Hepatocyte (in vitro differentiated cells): ENCODE results near the gene ZNF385B. TPM values are rescaled to one million over a fixed set of nuclear protein-coding genes. Genes with fewer than 3 reads are reported as not detected.

Experiments
- DNase-seq: peaks from one replicate; pipeline ENCODE4 v3.0.0-alpha.2; 2016; ENCODE audit warnings: low spot score
- H2AFZ ChIP-seq: fragments of 200-600 bp; sonication (generic); 2 replicates; pipeline ENCODE4 v1.6.0; 2016; ENCODE audit warnings: antibody characterized with exemption, mild to moderate bottlenecking
- H3K27ac ChIP-seq: fragments of 200-600 bp; sonication (generic); 2 replicates; pipeline ENCODE4 v1.5.1; 2016; ENCODE audit warnings: mild to moderate bottlenecking
- H3K27me3 ChIP-seq: fragments of 200-600 bp; sonication (generic); 2 replicates; pipeline ENCODE4 v1.6.1; 2016
- H3K36me3 ChIP-seq: fragments of 200-600 bp; sonication (generic); replicated peaks from 2 replicates; pipeline ENCODE4 v1.5.1; 2016; ENCODE audit warnings: low read depth; ENCODE audit not compliant: insufficient read depth
- H3K4me1 ChIP-seq: fragments of 200-600 bp; sonication (generic); 2 replicates; pipeline ENCODE4 v1.5.1; 2016; ENCODE audit warnings: mild to moderate bottlenecking, moderate library complexity; ENCODE audit not compliant: insufficient read depth
- H3K4me2 ChIP-seq: fragments of 200-600 bp; sonication (generic); 2 replicates; pipeline ENCODE4 v1.6.0; 2016
- H3K4me3 ChIP-seq: fragments of 200-600 bp; sonication (generic); 2 replicates; pipeline ENCODE4 v1.5.1; 2016; ENCODE audit warnings: mild to moderate bottlenecking
- H3K79me2 ChIP-seq: fragments of 200-600 bp; sonication (generic); 2 replicates; pipeline ENCODE4 v1.6.0; 2017; ENCODE audit warnings: mild to moderate bottlenecking
- H3K9me2 ChIP-seq: fragments of 200-600 bp; sonication (generic); replicated peaks from 2 replicates; pipeline ENCODE4 v1.6.0; 2017; ENCODE audit warnings: mild to moderate bottlenecking; ENCODE audit not compliant: insufficient read depth
- H3K9me3 ChIP-seq: fragments of 200-600 bp; sonication (generic); 2 replicates; pipeline ENCODE4 v1.5.1; 2016; ENCODE audit warnings: low read depth, mild to moderate bottlenecking
- H4K20me1 ChIP-seq: fragments of 200-600 bp; sonication (generic); 2 replicates; pipeline ENCODE4 v1.6.0; 2016; ENCODE audit warnings: mild to moderate bottlenecking; ENCODE audit not compliant: insufficient read depth, poor library complexity, severe bottlenecking
- CTCF ChIP-seq: fragments of 200-600 bp; sonication (generic); IDR thresholded peaks from 2 replicates; pipeline ENCODE4 v1.5.1; 2016; ENCODE audit warnings: antibody characterized with exemption, mild to moderate bottlenecking; ENCODE audit not compliant: poor library complexity
- EZH2 ChIP-seq: fragments of 200-600 bp; sonication (generic); IDR thresholded peaks from 2 replicates; pipeline ENCODE4 v1.6.1; 2016; ENCODE audit warnings: antibody characterized with exemption, mild to moderate bottlenecking, borderline replicate concordance
- EZH2phosphoT487 ChIP-seq: fragments of 200-600 bp; sonication (generic); IDR thresholded peaks from one replicate; pipeline ENCODE4 v1.6.1; 2018; ENCODE audit warnings: antibody characterized with exemption, mild to moderate bottlenecking, low read depth, moderate library complexity; ENCODE audit not compliant: unreplicated experiment, severe bottlenecking
- whole genome bisulfite sequencing: methylation state at CpG from one replicate; pipeline ENCODE4 v1.1.6; 2016; ENCODE audit warnings: low lambda C conversion rate; ENCODE audit errors: missing lambda C conversion rate; 5-methylcytosine and 5-hydroxymethylcytosine counted together
- polyA plus RNA-seq: library from polyadenylated mRNA; unstranded; fragments of >200 nt; fragmentation: Nextera tagmentation; extraction: Ambion mirVana; gene quantifications from 2 replicates; pipeline ENCODE4 v1.2.1, GENCODE V29; 2016
- total RNA-seq: library from RNA; depleted of rRNA; stranded (reverse); fragments of >200 nt; gene quantifications from 2 replicates; pipeline ENCODE4 v1.2.3, GENCODE V29; 2014

ZNF385B gene
- total and polyA plus RNA-seq, 2 experiments from 2014 or later = 1.8 to 2.4 TPM

DNA sequence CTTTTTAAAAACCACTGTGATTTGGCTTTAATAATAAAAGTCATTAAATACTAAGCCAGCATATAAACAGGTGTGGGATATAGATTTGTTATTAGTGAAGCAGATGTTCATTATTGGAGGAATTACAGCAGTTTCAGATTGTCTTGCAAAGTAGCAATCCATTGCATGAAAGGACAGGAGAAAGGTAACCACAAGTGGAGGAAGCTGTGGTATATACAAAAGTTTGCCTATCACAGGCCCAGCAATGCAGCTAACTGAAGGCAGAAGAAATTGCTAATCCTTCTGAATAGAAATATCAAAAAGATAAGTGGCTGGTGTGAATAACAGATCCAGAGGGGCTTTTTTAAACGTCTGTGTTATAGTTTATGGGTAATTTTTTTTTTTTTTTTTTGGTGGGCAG lies 199.4 kb downstream of the ZNF385B start:
- TF ChIP-seq EZH2phosphoT487 (no peak), CTCF (no peak), EZH2 (no peak)
- Histone ChIP-seq H2AFZ (no peak overlapping the region), H4K20me1 (no peaks in the 10 kb centered on the region), H3K27ac (no peak overlapping the region), H3K4me1 (no peaks in the 10 kb centered on the region), H3K27me3 (no peaks in the 10 kb centered on the region), H3K4me3 (no peak overlapping the region), H3K79me2 (no peaks in the 10 kb centered on the region), H3K9me2 (no peaks in the 10 kb centered on the region), H3K9me3 (no peaks in the 10 kb centered on the region), H3K36me3 (no peaks in the 10 kb centered on the region), H3K4me2 (no peak overlapping the region)
- DNase-seq = no peak
- WGBS = 86% methylated on average over 1 of the region's 1 CpG

DNA sequence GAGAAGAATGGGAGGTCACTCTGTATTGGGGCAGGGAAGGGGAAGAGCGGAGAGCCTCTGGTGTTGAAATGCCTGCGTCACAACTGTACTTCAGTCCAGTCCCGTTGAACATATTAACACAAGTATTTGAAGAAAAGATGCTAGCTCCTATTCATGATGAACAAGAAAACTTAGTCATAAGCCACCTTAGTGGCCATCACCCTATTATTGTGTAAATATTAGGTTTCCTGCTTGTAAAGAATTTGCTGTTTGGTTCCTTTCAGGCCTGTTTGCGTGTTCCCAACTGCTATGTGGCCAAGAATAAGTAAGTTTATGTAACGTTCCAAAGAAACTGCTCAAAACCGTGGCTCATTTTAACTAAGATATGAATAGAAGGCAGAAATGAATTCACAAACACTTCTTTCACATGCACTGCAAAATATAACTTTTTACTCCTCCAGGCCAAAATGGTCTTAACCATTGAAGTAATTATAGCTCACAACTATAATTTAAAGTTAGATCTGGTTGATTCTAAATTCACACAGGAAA lies 204.3 kb downstream of the ZNF385B start:
- no peak overlapping the region for H3K4me2 ChIP-seq
- TF ChIP-seq EZH2 (no peak), CTCF (no peak), EZH2phosphoT487 (no peak)
- no peak overlapping the region for H2AFZ ChIP-seq

GRCh38 chr2:179655627-179656026 lies 205.8 kb downstream of the ZNF385B start:
- 63% methylated on average over 2 of the region's 2 CpGs for WGBS
- TF ChIP-seq CTCF = no peak
- no peak overlapping the region for H3K4me2 ChIP-seq

More for the DNA sequence above, 204.3 kb downstream of the ZNF385B start:
- no peak for DNase-seq
- H3K9me2 ChIP-seq = no peaks in the 10 kb centered on the region
- H3K4me3 ChIP-seq = no peak overlapping the region
- WGBS = 97% methylated on average over 6 of the region's 6 CpGs
- no peaks in the 10 kb centered on the region for H3K4me1 ChIP-seq
- no peak overlapping the region for H3K27ac ChIP-seq
- no peaks in the 10 kb centered on the region for H4K20me1 ChIP-seq
- H3K27me3 ChIP-seq = no peaks in the 10 kb centered on the region
- H3K9me3 ChIP-seq = no peaks in the 10 kb centered on the region
- H3K36me3 ChIP-seq = no peaks in the 10 kb centered on the region
- H3K79me2 ChIP-seq = no peaks in the 10 kb centered on the region

DNA sequence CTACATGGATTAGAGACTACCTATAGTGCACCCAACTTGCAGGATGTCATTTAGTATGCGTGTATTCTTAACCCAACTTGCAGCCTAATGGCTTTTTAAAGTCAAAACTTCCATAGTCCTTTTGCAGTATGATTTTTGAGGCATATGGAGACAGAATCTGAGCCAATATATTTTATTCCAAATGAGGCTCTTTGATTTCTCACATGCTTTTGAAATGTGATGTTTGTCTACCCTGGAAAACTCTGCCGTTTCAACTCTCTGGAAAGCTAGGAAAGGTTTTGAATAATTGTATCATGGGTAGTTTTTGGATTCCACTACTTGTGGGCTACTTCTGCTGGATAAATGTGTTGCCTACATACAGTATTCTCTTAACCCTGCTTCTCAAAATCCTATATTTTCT lies 206.6 kb downstream of the ZNF385B start:
- H2AFZ ChIP-seq = no peak overlapping the region
- no peaks in the 10 kb centered on the region for H3K36me3 ChIP-seq
- no peaks in the 10 kb centered on the region for H3K27me3 ChIP-seq
- no peak overlapping the region for H3K4me2 ChIP-seq
- H3K79me2 ChIP-seq = no peaks in the 10 kb centered on the region
- no peak overlapping the region for H3K4me3 ChIP-seq
- no peaks in the 10 kb centered on the region for H3K9me3 ChIP-seq
- no peak for DNase-seq
- no peaks in the 10 kb centered on the region for H4K20me1 ChIP-seq
- no peaks in the 10 kb centered on the region for H3K4me1 ChIP-seq
- H3K9me2 ChIP-seq = no peaks in the 10 kb centered on the region
- WGBS = 92% methylated on average over 2 of the region's 2 CpGs
- H3K27ac ChIP-seq = no peak overlapping the region
- TF ChIP-seq EZH2 = no peak
- no peak for TF ChIP-seq EZH2phosphoT487
- no peak for TF ChIP-seq CTCF

More at GRCh38 chr2:179655627-179656026, 205.8 kb downstream of the ZNF385B start:
- no peak overlapping the region for H3K27ac ChIP-seq
- no peaks in the 10 kb centered on the region for H3K9me2 ChIP-seq
- H3K4me1 ChIP-seq = no peaks in the 10 kb centered on the region
- H3K79me2 ChIP-seq = no peaks in the 10 kb centered on the region
- no peak overlapping the region for H3K4me3 ChIP-seq
- no peaks in the 10 kb centered on the region for H3K36me3 ChIP-seq
- no peak overlapping the region for H2AFZ ChIP-seq
- H3K27me3 ChIP-seq = no peaks in the 10 kb centered on the region
- H4K20me1 ChIP-seq = no peaks in the 10 kb centered on the region
- no peak for DNase-seq
- no peaks in the 10 kb centered on the region for H3K9me3 ChIP-seq
